ENCODE measurements around the gene CRHBP. TPM values are rescaled to one million over a fixed set of nuclear protein-coding genes. Genes with fewer than 3 reads are reported as not detected.
"Not testable (repeated sequence)": the region's sequence is repeated elsewhere in the genome, so short reads cannot be mapped to it uniquely, and the experiment has no call there.

CRHBP gene
- total RNA-seq (0.62 and 1.1 TPM in 2 replicates), polyA plus RNA-seq (0.75 and 1.7 TPM in 2 replicates), polyA minus RNA-seq (1.7 TPM in 1 of 2 replicates, not detected in the other)
- 0.35 TPM for total RNA-seq (2013)

- ChIA-PET POLR2A (no interaction called here), CTCF (no interaction called here)
- H3K4me2 ChIP-seq (replicated peaks; ENCODE audit: low read depth, low read length, poor library complexity, severe bottlenecking), result peak within 1 kb of the TSS; percentile 25
- H3K27ac ChIP-seq (ENCODE audit: low read length in 2 of 2), result no peak within 1 kb of the TSS
- H3K36me3 ChIP-seq (replicated peaks in 1 of 2; ENCODE audit: control extremely low read depth in 1 of 2, control insufficient read depth in 1 of 2, extremely low read depth in 1 of 2, insufficient read depth in 2 of 2, low read length in 1 of 2), result no peaks in the 10 kb centered on the region
- H3K79me2 ChIP-seq (ENCODE audit: control insufficient read depth, insufficient read depth, low read length), result no peaks in the 10 kb centered on the region
- TF ChIP-seq EZH2 (IDR thresholded peaks at IDR 0.05; ENCODE audit: borderline replicate concordance, insufficient read depth, low read depth, low read length, poor library complexity, severe bottlenecking), result no peak
- TF ChIP-seq, protein P1, sequence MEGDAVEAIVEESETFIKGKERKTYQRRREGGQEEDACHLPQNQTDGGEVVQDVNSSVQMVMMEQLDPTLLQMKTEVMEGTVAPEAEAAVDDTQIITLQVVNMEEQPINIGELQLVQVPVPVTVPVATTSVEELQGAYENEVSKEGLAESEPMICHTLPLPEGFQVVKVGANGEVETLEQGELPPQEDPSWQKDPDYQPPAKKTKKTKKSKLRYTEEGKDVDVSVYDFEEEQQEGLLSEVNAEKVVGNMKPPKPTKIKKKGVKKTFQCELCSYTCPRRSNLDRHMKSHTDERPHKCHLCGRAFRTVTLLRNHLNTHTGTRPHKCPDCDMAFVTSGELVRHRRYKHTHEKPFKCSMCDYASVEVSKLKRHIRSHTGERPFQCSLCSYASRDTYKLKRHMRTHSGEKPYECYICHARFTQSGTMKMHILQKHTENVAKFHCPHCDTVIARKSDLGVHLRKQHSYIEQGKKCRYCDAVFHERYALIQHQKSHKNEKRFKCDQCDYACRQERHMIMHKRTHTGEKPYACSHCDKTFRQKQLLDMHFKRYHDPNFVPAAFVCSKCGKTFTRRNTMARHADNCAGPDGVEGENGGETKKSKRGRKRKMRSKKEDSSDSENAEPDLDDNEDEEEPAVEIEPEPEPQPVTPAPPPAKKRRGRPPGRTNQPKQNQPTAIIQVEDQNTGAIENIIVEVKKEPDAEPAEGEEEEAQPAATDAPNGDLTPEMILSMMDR (IDR thresholded peaks at IDR 0.05), result no peak
- no peaks in the 10 kb centered on the region for H4K20me1 ChIP-seq (ENCODE audit: control insufficient read depth, insufficient read depth, low read length, poor library complexity, severe bottlenecking)
- no peak within 1 kb of the TSS for H3K4me3 Mint-ChIP-seq
- no peak within 1 kb of the TSS for H3K4me3 ChIP-seq (ENCODE audit: control extremely low read depth in 1 of 5, extremely low read depth in 1 of 5, insufficient read depth in 1 of 5, low read depth in 2 of 5, low read length in 4 of 5)
- no peak within 1 kb of the TSS for H2AFZ ChIP-seq (ENCODE audit: insufficient read depth, low read depth, low read length, poor library complexity, severe bottlenecking)
- 10% methylated on average over 20 of the region's 23 CpGs for WGBS (ENCODE audit: insufficient coverage)
- peaks cover 8 to 12% of the 10 kb centered on the region in 2 donors for H3K4me1 ChIP-seq (ENCODE audit: control insufficient read depth in 2 of 2, insufficient read depth in 2 of 2, low read length in 2 of 2)
- peaks cover 6% of the 10 kb centered on the region for H3K4me1 Mint-ChIP-seq
- peaks cover 42% of the 10 kb centered on the region for H3K27me3 Mint-ChIP-seq
- no peak within 1 kb of the TSS for H3K9ac ChIP-seq (ENCODE audit: low read length)
- ATAC-seq (ENCODE audit: low read depth), result no peak
- intact Hi-C loops (cut with micrococcal nuclease), result no loop called here
- no peak for DNase-seq
- H3K27me3 ChIP-seq (replicated peaks in 1 of 4; ENCODE audit: control extremely low read depth in 1 of 4, control insufficient read depth in 3 of 4, insufficient read depth in 4 of 4, low read length in 3 of 4), result peaks cover 0 to 33% (median 18%) of the 10 kb centered on the region in 4 experiments
- no peaks in the 10 kb centered on the region for H3K9me3 ChIP-seq (ENCODE audit: control extremely low read depth in 1 of 3, control insufficient read depth in 2 of 3, insufficient read depth in 1 of 3, low read length in 2 of 3)
- no peak within 1 kb of the TSS for H3K27ac Mint-ChIP-seq
- no peaks in the 10 kb centered on the region for H3K9me3 Mint-ChIP-seq (ENCODE audit: insufficient read depth)
Measured at GRCh38 chr5:76952795-76953536, at the start of gene CRHBP. CRHBP (plus strand) TSS chr5:76953045; CDS start chr5:76953135, 90 bp downstream.

GRCh38 chr5:76908166-76908565 lies 44.7 kb upstream of the CRHBP start:
- H3K4me1 ChIP-seq (ENCODE audit: control insufficient read depth in 2 of 2, insufficient read depth in 2 of 2, low read length in 2 of 2), result no peaks in the 10 kb centered on the region
- no peaks in the 10 kb centered on the region for H3K79me2 ChIP-seq (ENCODE audit: control insufficient read depth, insufficient read depth, low read length)
- H3K27me3 Mint-ChIP-seq, result peaks cover 5% of the 10 kb centered on the region
- intact Hi-C loops (cut with micrococcal nuclease), result no loop called here
- no peaks in the 10 kb centered on the region for H3K27me3 ChIP-seq (replicated peaks in 1 of 4; ENCODE audit: control extremely low read depth in 1 of 4, control insufficient read depth in 3 of 4, insufficient read depth in 4 of 4, low read length in 3 of 4)
- TF ChIP-seq EZH2 (IDR thresholded peaks at IDR 0.05; ENCODE audit: borderline replicate concordance, insufficient read depth, low read depth, low read length, poor library complexity, severe bottlenecking), result no peak
- TF ChIP-seq, protein P1 (IDR thresholded peaks at IDR 0.05), result no peak
- H3K4me1 Mint-ChIP-seq, result no peaks in the 10 kb centered on the region
- H3K9ac ChIP-seq (ENCODE audit: low read length), result no peak overlapping the region
- DNase-seq (no peak), ATAC-seq (ENCODE audit: low read depth) (no peak)
- ChIA-PET POLR2A (no interaction called here), CTCF (no interaction called here)
- no peak overlapping the region for H3K4me3 ChIP-seq (ENCODE audit: control extremely low read depth in 1 of 5, extremely low read depth in 1 of 5, insufficient read depth in 1 of 5, low read depth in 2 of 5, low read length in 4 of 5)
- whole genome bisulfite sequencing (ENCODE audit: insufficient coverage), result 96% methylated on average over 7 of the region's 7 CpGs
- H3K36me3 ChIP-seq (replicated peaks in 1 of 2; ENCODE audit: control extremely low read depth in 1 of 2, control insufficient read depth in 1 of 2, extremely low read depth in 1 of 2, insufficient read depth in 2 of 2, low read length in 1 of 2), result no peaks in the 10 kb centered on the region
- no peak overlapping the region for H2AFZ ChIP-seq (ENCODE audit: insufficient read depth, low read depth, low read length, poor library complexity, severe bottlenecking)
- H3K4me2 ChIP-seq (replicated peaks; ENCODE audit: low read depth, low read length, poor library complexity, severe bottlenecking), result no peak overlapping the region
- H3K9me3 ChIP-seq (ENCODE audit: control extremely low read depth in 1 of 3, control insufficient read depth in 2 of 3, insufficient read depth in 1 of 3, low read length in 2 of 3), result no peaks in the 10 kb centered on the region
- H3K9me3 Mint-ChIP-seq (ENCODE audit: insufficient read depth), result peaks cover 2% of the 10 kb centered on the region
- H3K27ac Mint-ChIP-seq, result no peak overlapping the region
- H3K27ac ChIP-seq (ENCODE audit: low read length in 2 of 2), result no peak overlapping the region
- no peak overlapping the region for H3K4me3 Mint-ChIP-seq
- H4K20me1 ChIP-seq (ENCODE audit: control insufficient read depth, insufficient read depth, low read length, poor library complexity, severe bottlenecking), result no peaks in the 10 kb centered on the region

GRCh38 chr5:76910344-76910933 lies 42.4 kb upstream of the CRHBP start:
- H3K4me2 ChIP-seq (replicated peaks; ENCODE audit: low read depth, low read length, poor library complexity, severe bottlenecking); H3K27me3 Mint-ChIP-seq; intact Hi-C loops (cut with micrococcal nuclease); H3K27ac Mint-ChIP-seq; H3K4me3 Mint-ChIP-seq; H3K4me1 ChIP-seq (ENCODE audit: control insufficient read depth in 2 of 2, insufficient read depth in 2 of 2, low read length in 2 of 2); POLR2A ChIA-PET; H4K20me1 ChIP-seq (ENCODE audit: control insufficient read depth, insufficient read depth, low read length, poor library complexity, severe bottlenecking); H3K9me3 Mint-ChIP-seq (ENCODE audit: insufficient read depth); H3K4me1 Mint-ChIP-seq; H3K27me3 ChIP-seq (replicated peaks in 1 of 4; ENCODE audit: control extremely low read depth in 1 of 4, control insufficient read depth in 3 of 4, insufficient read depth in 4 of 4, low read length in 3 of 4); H3K4me3 ChIP-seq (ENCODE audit: control extremely low read depth in 1 of 5, extremely low read depth in 1 of 5, insufficient read depth in 1 of 5, low read depth in 2 of 5, low read length in 4 of 5); ATAC-seq (ENCODE audit: low read depth); CTCF ChIA-PET; DNase-seq; H3K27ac ChIP-seq (ENCODE audit: low read length in 2 of 2); H3K79me2 ChIP-seq (ENCODE audit: control insufficient read depth, insufficient read depth, low read length); H3K9ac ChIP-seq (ENCODE audit: low read length); H2AFZ ChIP-seq (ENCODE audit: insufficient read depth, low read depth, low read length, poor library complexity, severe bottlenecking); H3K36me3 ChIP-seq (replicated peaks in 1 of 2; ENCODE audit: control extremely low read depth in 1 of 2, control insufficient read depth in 1 of 2, extremely low read depth in 1 of 2, insufficient read depth in 2 of 2, low read length in 1 of 2): not testable (repeated sequence)
- H3K9me3 ChIP-seq (ENCODE audit: control extremely low read depth in 1 of 3, control insufficient read depth in 2 of 3, insufficient read depth in 1 of 3, low read length in 2 of 3), result peaks cover 0 to 16% (median 0%) of the 10 kb centered on the region in 3 donors
- WGBS (ENCODE audit: insufficient coverage), result 96% methylated on average over 5 of the region's 9 CpGs
